HepG2 (cell line): Measurements from ENCODE around the gene NAT9. TPM values are rescaled to one million over a fixed set of nuclear protein-coding genes. Genes with fewer than 3 reads are reported as not detected.

Experiments used
- CERS6 ChIP-seq: sonication (generic); formaldehyde crosslinking; IDR thresholded peaks from 2 replicates; pipeline ENCODE4 v1.5.0; 2020; ENCODE audit warnings: missing genetic modification reagents
- CHD4 ChIP-seq: fragments of 200-600 bp; sonication (generic); IDR thresholded peaks from 2 replicates; pipeline ENCODE4 v1.7.0; 2017; ENCODE audit warnings: mild to moderate bottlenecking, low read length, borderline replicate concordance
- DRAP1 ChIP-seq: IDR thresholded peaks from 2 replicates; pipeline ENCODE4 v1.6.1; 2016; ENCODE audit warnings: missing genetic modification reagents, missing compliant biosample characterization
- ELK4 ChIP-seq: sonication (generic); formaldehyde crosslinking; IDR thresholded peaks from 2 replicates; pipeline ENCODE4 v1.9.0; 2021; ENCODE audit warnings: missing genetic modification reagents, borderline replicate concordance
- FOXP4 ChIP-seq: sonication (generic); formaldehyde crosslinking; IDR thresholded peaks from 2 replicates; pipeline ENCODE4 v1.4.0; 2020; ENCODE audit warnings: missing genetic modification reagents
- GLI4 ChIP-seq: sonication (generic); formaldehyde crosslinking; IDR thresholded peaks from 2 replicates; pipeline ENCODE4 v1.5.1; 2020; ENCODE audit warnings: missing genetic modification reagents, mild to moderate bottlenecking, moderate library complexity, borderline replicate concordance
- KLF15 ChIP-seq: sonication (generic); formaldehyde crosslinking; IDR thresholded peaks from 2 replicates; pipeline ENCODE4 v1.8.1; 2023; ENCODE audit warnings: borderline replicate concordance, mild to moderate bottlenecking, inconsistent platforms, missing genetic modification reagents, mixed read lengths
- MAFG ChIP-seq: sonication (generic); formaldehyde crosslinking; IDR thresholded peaks from 2 replicates; pipeline ENCODE4 v1.5.1; 2020; ENCODE audit warnings: mild to moderate bottlenecking, missing genetic modification reagents
- MIER3 ChIP-seq: IDR thresholded peaks from 2 replicates; pipeline ENCODE4 v1.6.1; 2016; ENCODE audit warnings: missing compliant biosample characterization, borderline replicate concordance
- PHF8 ChIP-seq: sonication (generic); formaldehyde crosslinking; IDR thresholded peaks from 2 replicates; pipeline ENCODE4 v1.5.0; 2020; ENCODE audit warnings: missing genetic modification reagents
- PLRG1 ChIP-seq: fragments of 450-650 bp; conservative IDR thresholded peaks from 2 replicates; pipeline ENCODE4 v1.6.1; 2016
- RARA ChIP-seq: IDR thresholded peaks from 2 replicates; pipeline ENCODE4 v1.6.1; 2016; ENCODE audit warnings: missing genetic modification reagents, missing compliant biosample characterization
- RNF219 ChIP-seq: sonication (generic); formaldehyde crosslinking; IDR thresholded peaks from 2 replicates; pipeline ENCODE4 v1.5.0; 2020; ENCODE audit warnings: mild to moderate bottlenecking, missing genetic modification reagents
- RXRB ChIP-seq: IDR thresholded peaks from 2 replicates; pipeline ENCODE4 v1.6.1; 2016; ENCODE audit warnings: borderline replicate concordance, missing genetic modification reagents, missing compliant biosample characterization
- SOX13 ChIP-seq, 3 experiments: fragments of 450-650 bp in 1 of 3; sonication (generic) in 1 of 3; formaldehyde crosslinking in 1 of 3; IDR thresholded peaks in 2 of 3; conservative IDR thresholded peaks in 1 of 3; 2 replicates each; pipeline versions ENCODE4 v1.5.0 to v1.6.1; 2016 to 2020; ENCODE audit warnings: antibody characterized with exemption in 1 of 3, mild to moderate bottlenecking in 1 of 3, missing compliant biosample characterization in 1 of 3, missing genetic modification reagents in 1 of 3, moderate library complexity in 1 of 3
- SP1 ChIP-seq, 2 experiments: fragments of 450-650 bp in 1 of 2; sonication (generic) in 1 of 2; formaldehyde crosslinking in 1 of 2; IDR thresholded peaks; 2 replicates each; pipeline versions ENCODE4 v1.4.0 to v1.6.1; 2016 to 2020; ENCODE audit warnings: missing genetic modification reagents in 1 of 2
- STAG1 ChIP-seq: sonication (generic); formaldehyde crosslinking; IDR thresholded peaks from 2 replicates; pipeline ENCODE4 v1.4.0; 2020; ENCODE audit warnings: missing genetic modification reagents
- ZBTB49 ChIP-seq: sonication (generic); formaldehyde crosslinking; IDR thresholded peaks from 2 replicates; pipeline ENCODE4 v1.4.0; 2020; ENCODE audit warnings: missing genetic modification reagents, borderline replicate concordance
- ZC3H4 ChIP-seq: sonication (generic); formaldehyde crosslinking; IDR thresholded peaks from 2 replicates; pipeline ENCODE4 v1.4.0; 2020; ENCODE audit warnings: missing genetic modification reagents, borderline replicate concordance
- polyA plus RNA-seq, 8 experiments: library from polyadenylated mRNA; depleted of rRNA in 3 of 8; stranded (reverse) in 7 of 8; unstranded in 1 of 8; fragments of >200 nt; fragmentation: Illumina TruSeq in 4 of 8; extraction: Trizol in 4 of 8; gene quantifications; 2 replicates each; pipeline versions ENCODE4 v1.2.1 to v1.2.3, GENCODE V29; 2011 to 2016; ENCODE audit warnings: low read depth in 4 of 8, missing spikeins in 1 of 8, mixed read lengths in 1 of 8; ENCODE audit not compliant: insufficient read depth in 1 of 8
- total RNA-seq, 5 experiments: library from RNA; depleted of rRNA; stranded (reverse); fragments of >200 nt; fragmentation: Illumina TruSeq; extraction: Trizol; gene quantifications; 2 replicates each; pipeline ENCODE4 v1.2.3, GENCODE V29; 2016; ENCODE audit warnings: low read depth in 1 of 5

NAT9 gene
- total and polyA plus RNA-seq, 2 of the 13 experiments (the other 11 are each of a cell fraction or from before 2014, with no cell fraction given): 39.7 to 44.2 TPM

- TF ChIP-seq ZBTB49 (no peak), RXRB (CRISPR knock-in tag) (peak; percentile 41; the same call in 1 of the 2 replicates), STAG1 (peak; percentile 97), MIER3 (CRISPR knock-in tag) (0 out of 2 replicates have a peak, but pooled peaks have one; percentile 42), ZC3H4 (CRISPR knock-in tag) (no peak), MAFG (CRISPR knock-in tag) (no peak), PHF8 (CRISPR knock-in tag) (no peak), RARA (CRISPR knock-in tag) (no peak), CERS6 (CRISPR knock-in tag) (no peak), PLRG1 (no peak), RNF219 (no peak), DRAP1 (CRISPR knock-in tag) (peak; percentile 44; the same call in 1 of the 2 replicates), GLI4 (CRISPR knock-in tag) (no peak), FOXP4 (no peak), CHD4 (no peak), KLF15 (CRISPR knock-in tag) (no peak), SP1 (IDR thresholded peaks at IDR 0.05) (no peak), SP1 (CRISPR knock-in tag; IDR thresholded peaks at IDR 0.05) (no peak), SOX13 (IDR thresholded peaks at IDR 0.05) (no peak), SOX13 (CRISPR knock-in tag; conservative IDR thresholded peaks at IDR 0.05 in 1 of 2, IDR thresholded peaks at IDR 0.05 in 1 of 2) (0 out of 4 replicates have a peak, but pooled peaks of 1 of the 2 experiments have one; percentile 4), ELK4 (no peak)
Observed at GRCh38 chr17:74780443-74781238, 4.5 kb upstream of the NAT9 start (continued).
